NCI-H2029 treated with DMSO at 0.1 percent for 48 hours (cell line): Measurements from ENCODE around the gene MCF2L.
"Not testable (repeated sequence)": the region's sequence is repeated elsewhere in the genome, so short reads cannot be mapped to it uniquely, and the experiment has no call there.

ENCODE experiments used
- DNase-seq: peaks from one replicate; lab custom pipeline; 2025; lab: John Stamatoyannopoulos, UW

Gene MCF2L

GRCh38 chr13:113050734-113051431 is 81.9 kb downstream of the MCF2L start:
- no peak for DNase-seq

GRCh38 chr13:113051641-113052040 is 82.6 kb downstream of the MCF2L start:
- no peak for DNase-seq

DNA sequence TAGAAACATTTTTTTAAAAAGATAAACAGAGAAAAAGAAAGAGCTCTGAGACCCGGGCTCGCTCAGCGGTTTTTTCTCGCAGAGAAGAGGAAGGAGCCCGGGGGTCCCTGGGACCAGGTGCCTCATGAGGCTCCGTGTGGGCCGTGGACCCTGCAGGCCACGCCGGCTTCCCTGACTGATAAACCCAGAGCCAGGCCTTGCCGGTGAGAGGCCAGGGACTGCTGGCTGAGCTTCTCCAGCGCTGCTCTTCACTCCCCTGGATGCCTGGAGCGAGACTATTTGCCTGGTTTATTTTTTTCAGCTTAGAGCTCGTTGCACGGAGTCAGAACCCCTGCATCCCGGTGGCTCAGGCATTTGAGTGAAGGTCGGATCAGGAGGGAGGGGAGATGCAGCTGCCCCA is 83.2 kb downstream of the MCF2L start:
- DNase-seq, result no peak

GRCh38 chr13:113052971-113053370 is 84.0 kb downstream of the MCF2L start:
- no peak for DNase-seq

GRCh38 chr13:113053376-113053775 is 84.4 kb downstream of the MCF2L start:
- DNase-seq, result no peak

DNA sequence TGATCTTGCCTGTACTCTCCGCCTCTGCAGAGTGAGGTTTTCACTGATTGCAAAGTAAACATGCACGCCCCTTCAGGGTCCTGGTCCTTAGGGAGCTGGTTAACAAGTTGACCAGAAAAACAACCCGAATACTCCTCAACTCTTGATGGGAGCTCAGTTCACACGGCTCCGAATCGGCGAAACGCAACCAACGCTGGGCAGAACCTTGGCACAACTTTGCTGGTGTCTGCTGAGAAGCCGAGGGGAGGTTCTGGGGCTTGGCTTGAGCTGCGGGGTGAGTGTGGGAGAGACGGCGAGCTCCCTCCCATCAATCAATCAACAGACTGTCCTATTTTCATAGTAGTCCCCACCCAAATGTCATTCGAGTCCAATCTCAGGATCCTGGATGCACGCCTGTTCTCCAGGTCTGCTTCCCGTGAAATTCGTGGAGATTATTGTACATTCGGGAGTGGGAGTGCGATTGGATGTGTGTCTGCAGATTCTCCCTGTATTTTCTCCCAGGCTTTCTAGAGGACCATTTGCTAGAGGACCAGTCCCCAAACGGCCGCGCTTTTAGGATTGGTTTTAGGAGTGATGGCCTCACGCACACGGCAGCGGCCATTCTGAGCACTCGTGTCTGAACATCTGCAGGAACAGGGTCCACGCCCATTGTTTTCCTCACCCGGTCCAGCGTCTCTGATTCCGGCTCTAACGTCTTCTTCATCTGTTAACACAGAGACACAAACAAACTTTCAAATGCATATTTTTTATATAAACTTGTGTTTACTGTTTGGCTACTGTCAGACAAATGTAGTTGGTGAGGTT is 85.0 kb downstream of the MCF2L start:
- DNase-seq, result no peak

GRCh38 chr13:113057084-113057483 is 88.1 kb downstream of the MCF2L start:
- DNase-seq, result no peak

- not testable (repeated sequence) for DNase-seq
These were observed 88.5 kb downstream of the MCF2L start for GRCh38 chr13:113057559-113057958.

DNA sequence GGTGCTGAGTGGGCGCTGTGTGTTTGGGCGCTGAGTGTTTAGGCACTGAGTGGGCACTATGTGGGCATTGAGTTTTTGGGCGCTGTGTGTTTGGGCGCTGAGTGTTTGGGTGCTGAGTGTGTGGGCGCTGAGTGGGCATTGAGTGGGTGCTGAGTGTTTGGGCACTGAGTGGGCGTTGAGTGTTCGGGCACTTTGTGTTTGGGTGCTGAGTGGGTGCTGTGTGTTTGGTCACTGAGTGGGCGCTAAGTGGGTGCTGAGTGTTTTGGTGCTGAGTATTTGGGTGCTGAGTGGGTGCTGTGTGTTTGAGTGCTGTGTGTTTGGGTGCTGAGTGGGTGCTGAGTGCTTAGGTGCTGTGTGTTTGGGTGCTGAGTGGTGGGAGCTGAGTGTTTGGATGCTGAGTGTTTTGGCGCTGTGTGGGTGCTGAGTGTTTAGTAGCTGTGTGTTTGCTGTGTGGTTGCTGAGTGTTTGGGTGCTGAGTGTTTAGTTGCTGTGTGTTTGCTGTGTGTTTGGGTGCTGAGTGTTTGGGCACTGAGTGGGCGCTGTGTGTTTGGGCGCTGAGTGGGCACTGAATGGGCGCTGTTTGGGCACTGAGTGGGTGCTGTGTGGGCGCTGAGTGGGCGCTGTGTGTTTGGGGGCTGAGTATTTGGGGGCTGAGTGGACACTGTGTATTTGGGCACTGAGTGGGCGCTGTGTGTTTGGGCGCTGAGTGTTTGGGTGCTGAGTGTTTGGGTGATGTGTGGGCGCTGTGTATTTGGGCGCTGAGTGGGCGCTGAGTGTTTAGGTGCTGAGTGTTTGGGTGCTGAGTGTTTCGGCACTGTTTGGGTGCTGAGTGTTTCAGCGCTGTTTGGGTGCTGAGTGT is 89.3 kb downstream of the MCF2L start:
- DNase-seq, result no peak

DNA sequence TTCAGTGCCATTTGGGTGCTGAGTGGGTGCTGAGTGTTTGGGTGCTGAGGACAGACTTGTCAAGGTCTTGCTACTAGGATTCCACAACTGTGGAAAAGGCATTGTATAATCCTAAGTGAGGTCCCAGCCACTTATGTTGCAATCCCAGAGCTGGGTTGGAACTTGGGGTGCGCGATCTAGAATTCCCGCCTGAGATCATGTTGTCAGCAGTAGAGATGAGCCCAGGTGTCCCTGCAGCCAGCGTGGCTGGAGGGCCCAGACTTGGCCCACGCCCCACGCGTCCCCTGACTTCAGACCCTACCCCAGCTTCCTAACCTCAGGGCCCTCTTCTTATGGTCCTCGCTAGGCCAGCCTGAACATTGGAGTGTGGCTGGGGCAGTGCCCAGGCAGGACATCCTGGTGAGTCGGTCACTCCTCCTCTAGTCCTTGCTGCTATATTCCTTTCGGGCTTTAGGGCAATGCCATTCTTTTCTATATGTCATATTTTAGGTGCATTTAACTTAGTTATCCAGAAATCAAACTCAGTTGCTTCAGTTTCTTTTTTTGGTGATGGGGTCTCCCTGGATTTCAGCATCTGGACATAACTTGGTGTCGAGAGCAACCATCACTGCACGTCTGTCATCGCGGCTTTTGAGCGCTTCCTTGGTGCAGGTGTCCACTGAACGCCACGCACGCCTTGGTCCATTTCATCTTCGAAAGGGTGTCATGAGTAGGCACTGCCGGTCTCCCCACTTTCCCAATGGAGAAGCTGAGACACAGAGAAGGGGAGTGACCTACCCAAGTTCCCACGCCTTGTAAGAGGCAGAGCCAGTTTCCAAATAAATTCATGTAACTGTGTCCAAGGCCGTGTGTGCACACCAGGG is 90.2 kb downstream of the MCF2L start:
- DNase-seq, result no peak

- DNase-seq, result no peak
These were observed 90.9 kb downstream of the MCF2L start for GRCh38 chr13:113059891-113060290.

DNA sequence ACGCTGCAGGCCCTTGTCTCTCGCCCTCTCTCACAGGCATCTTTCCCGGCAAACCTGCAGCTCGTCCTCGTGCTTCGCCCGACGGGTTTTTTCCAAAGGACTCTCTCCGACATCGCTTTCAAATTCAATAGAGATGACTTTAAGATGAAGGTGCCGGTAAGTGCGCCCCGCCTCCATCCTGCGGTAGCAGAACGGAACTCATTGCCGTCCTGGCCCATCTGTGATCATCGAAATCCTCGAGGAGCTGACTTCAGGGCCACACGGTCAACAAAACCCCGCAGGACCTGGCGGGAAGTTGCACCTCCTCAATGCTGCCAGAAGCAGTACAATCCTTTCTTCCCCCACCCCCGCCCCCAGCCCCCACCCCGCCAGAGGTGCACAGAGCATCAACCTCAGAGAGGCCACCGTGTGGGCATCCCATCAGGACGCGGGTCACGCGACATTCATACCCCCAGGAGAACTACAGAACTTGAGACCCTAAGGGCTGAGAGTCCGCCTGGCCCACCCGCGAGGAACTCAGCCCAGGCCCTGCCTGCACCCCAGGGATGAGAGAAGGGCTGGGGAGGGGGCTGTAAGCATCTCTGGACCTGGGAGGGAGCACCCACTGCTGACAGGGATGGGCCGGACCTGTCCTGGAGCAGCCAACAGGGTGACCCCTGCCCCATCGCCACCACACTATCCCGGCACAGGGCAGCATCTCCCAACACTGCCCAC is 91.7 kb downstream of the MCF2L start:
- no peak for DNase-seq

GRCh38 chr13:113061271-113061625 is 92.2 kb downstream of the MCF2L start:
- no peak for DNase-seq

DNA sequence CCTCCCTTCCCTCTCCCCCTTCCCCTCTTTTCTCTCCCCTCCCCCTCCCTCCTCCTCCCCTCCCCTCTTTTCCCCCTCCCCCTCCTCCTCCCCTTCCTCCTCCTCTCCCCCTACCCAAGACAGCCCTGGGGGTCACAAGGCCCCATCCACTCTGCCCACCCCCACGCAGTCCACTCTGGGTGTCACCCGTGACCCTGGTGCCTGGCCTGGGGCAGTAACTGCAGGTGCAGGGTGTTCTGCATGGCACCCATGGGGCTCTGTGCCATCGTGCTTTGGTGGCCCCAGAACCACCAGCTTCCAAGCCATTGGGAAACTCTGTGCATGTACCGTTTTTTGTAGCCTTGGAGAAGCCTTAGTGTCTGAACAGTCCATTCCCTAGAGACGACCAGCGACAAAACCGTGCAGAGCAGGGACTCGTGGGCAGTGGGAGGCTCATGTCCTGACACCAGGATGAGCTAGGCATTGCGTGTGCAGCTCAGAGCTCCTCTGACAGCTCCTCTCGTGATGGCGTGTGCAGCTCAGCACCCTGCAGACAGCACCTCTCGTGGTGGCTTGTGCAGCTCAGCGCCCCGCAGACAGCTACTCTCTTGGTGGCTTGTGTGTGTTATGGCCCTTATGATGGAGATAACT is 92.9 kb downstream of the MCF2L start:
- DNase-seq, result no peak

GRCh38 chr13:113062691-113063090 is 93.7 kb downstream of the MCF2L start:
- DNase-seq, result no peak

DNA sequence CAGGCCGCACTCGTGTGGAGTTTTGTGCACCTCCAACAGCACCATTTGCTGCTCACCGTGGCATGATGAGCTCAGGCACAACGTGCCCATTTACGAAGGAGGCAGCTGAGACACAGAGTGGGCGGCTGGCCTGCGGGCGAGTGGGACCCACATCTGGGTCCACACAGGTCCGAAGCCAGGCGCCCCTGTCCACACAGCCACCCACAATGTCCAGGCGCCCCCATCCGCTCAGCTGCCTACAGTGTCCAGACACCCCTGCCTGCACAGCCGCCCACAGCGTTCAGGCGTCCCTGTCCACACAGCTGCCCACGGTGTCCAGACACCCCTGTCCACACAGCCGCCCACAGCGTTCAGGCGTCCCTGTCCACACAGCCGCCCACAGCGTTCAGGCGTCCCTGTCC is 94.1 kb downstream of the MCF2L start:
- no peak for DNase-seq

DNA sequence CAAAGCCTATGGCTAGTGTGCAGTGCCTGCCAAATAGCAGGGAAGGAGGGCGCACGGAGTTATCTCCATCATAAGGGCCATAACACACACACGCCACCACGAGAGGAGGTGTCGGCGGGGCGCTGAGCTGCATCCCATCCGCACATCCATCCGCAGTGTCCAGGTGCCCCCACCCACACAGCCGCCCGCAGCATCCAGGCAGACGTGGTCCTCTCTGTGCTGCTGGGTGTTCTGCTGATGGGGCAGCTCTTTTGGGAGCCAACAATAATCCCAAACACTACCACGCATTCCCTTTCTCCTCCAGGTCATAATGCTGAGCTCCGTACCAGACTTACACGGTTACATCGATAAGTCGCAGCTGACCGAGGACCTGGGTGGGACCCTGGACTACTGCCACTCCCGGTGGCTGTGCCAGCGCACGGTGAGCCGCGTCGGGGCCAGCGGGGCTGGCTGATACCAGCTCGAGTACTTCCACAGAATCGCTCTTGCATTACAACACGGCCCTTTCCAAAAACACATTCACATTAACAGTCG is 95.1 kb downstream of the MCF2L start:
- no peak for DNase-seq

- DNase-seq, result no peak
These were observed 95.8 kb downstream of the MCF2L start for GRCh38 chr13:113064534-113065405.

GRCh38 chr13:113065406-113066141 is 96.6 kb downstream of the MCF2L start:
- DNase-seq, result no peak
